Measurements from ENCODE around the gene SH3BP5L. TPM values are rescaled to one million over a fixed set of nuclear protein-coding genes. Genes with fewer than 3 reads are reported as not detected.

SH3BP5L gene
- total and polyA plus RNA-seq, 2 of the 13 experiments (the other 11 are each of a cell fraction or from before 2014, with no cell fraction given): 10.3 to 14.9 TPM

GRCh38 chr1:248873993-248874533 lies 48.3 kb upstream of the SH3BP5L start (continued):
- TF ChIP-seq HIC2 (CRISPR knock-in tag; IDR thresholded peaks at IDR 0.05; ENCODE audit: low read depth): no peak; the same call in 1 of the 2 replicates
- TF ChIP-seq TCF7 (IDR thresholded peaks at IDR 0.05; ENCODE audit: low read depth): no peak
- no peak for TF ChIP-seq DPF2 (CRISPR knock-in tag; IDR thresholded peaks at IDR 0.05; ENCODE audit: borderline replicate concordance, low read depth)
- no peak for TF ChIP-seq IRF9 (CRISPR knock-in tag; IDR thresholded peaks at IDR 0.05; ENCODE audit: borderline replicate concordance)
- TF ChIP-seq ZNF512 (CRISPR knock-in tag; IDR thresholded peaks at IDR 0.05): no peak
- TF ChIP-seq RBAK (CRISPR knock-in tag; IDR thresholded peaks at IDR 0.05): no peak
- 0 out of 2 replicates have a peak, but pooled peaks have one; percentile 20 for TF ChIP-seq ONECUT2 (CRISPR knock-in tag; IDR thresholded peaks at IDR 0.05)
- TF ChIP-seq ZNF292 (CRISPR knock-in tag; IDR thresholded peaks at IDR 0.05; ENCODE audit: borderline replicate concordance, low read depth): no peak; the same call in 1 of the 2 replicates
- TF ChIP-seq SIX1 (CRISPR knock-in tag; IDR thresholded peaks at IDR 0.05; ENCODE audit: borderline replicate concordance): no peak
- TF ChIP-seq POGK (CRISPR knock-in tag; conservative IDR thresholded peaks at IDR 0.05): no peak; the same call in 1 of the 2 replicates
- no peak for TF ChIP-seq ZNF761 (CRISPR knock-in tag; conservative IDR thresholded peaks at IDR 0.05)
- TF ChIP-seq SOX6 (IDR thresholded peaks at IDR 0.05): no peak
- TF ChIP-seq SOX6 (CRISPR knock-in tag; IDR thresholded peaks at IDR 0.05): peak; percentile 41
- no peak for TF ChIP-seq ZNF136 (CRISPR knock-in tag; IDR thresholded peaks at IDR 0.05; ENCODE audit: low read depth)
- peak; percentile 52; the same call in 1 of the 2 replicates for TF ChIP-seq ZNF747 (CRISPR knock-in tag; IDR thresholded peaks at IDR 0.05; ENCODE audit: borderline replicate concordance)
- no peak for TF ChIP-seq MXD4 (CRISPR knock-in tag; IDR thresholded peaks at IDR 0.05)
- no peak for TF ChIP-seq HNRNPH1 (optimal IDR thresholded peaks at IDR 0.05; ENCODE audit: low read depth, low read length)
- TF ChIP-seq SMAD3 (CRISPR knock-in tag; IDR thresholded peaks at IDR 0.05): no peak
- no peak for TF ChIP-seq CREBL2 (CRISPR knock-in tag; IDR thresholded peaks at IDR 0.05; ENCODE audit: borderline replicate concordance)
- no peak for TF ChIP-seq ZFAT (CRISPR knock-in tag; conservative IDR thresholded peaks at IDR 0.05)
- TF ChIP-seq KAT8 (CRISPR knock-in tag; IDR thresholded peaks at IDR 0.05): peak; percentile 53
- no peak for TF ChIP-seq ZNF432 (CRISPR knock-in tag; IDR thresholded peaks at IDR 0.05; ENCODE audit: borderline replicate concordance)
- TF ChIP-seq ELK4 (CRISPR knock-in tag; IDR thresholded peaks at IDR 0.05; ENCODE audit: borderline replicate concordance): no peak
